Natural killer cell (primary cell): ENCODE data around the gene SPINT1. TPM values are rescaled to one million over a fixed set of nuclear protein-coding genes. Genes with fewer than 3 reads are reported as not detected.
A peak's percentile ranks its signal among the peaks of the same experiment; 100 is the strongest.

Source experiments
- ATAC-seq, 3 donors: fragments of 150-1000 bp in 2 of 3; fragments of 200-7000 bp in 1 of 3; cut with Tn5 transposase; 1 replicate in 1 of 3; 2 replicates in 2 of 3; pipeline ENCODE4 v1.10.0; 2021; ENCODE audit warnings: mild to moderate bottlenecking in 2 of 3, moderate library complexity in 2 of 3
- DNase-seq, 2 donors: peaks; one replicate each; pipeline versions ENCODE4 v3.0.0 to v3.0.0-alpha.2; 2013 to 2021; ENCODE audit warnings: mixed read lengths in 1 of 2
- H3K27ac ChIP-seq: one replicate; pipeline ENCODE4 v1.5.1; 2013; ENCODE audit warnings: mild to moderate bottlenecking, low read length
- H3K27me3 ChIP-seq: one replicate; pipeline ENCODE4 v1.6.1; 2013; ENCODE audit warnings: low read length; ENCODE audit not compliant: control insufficient read depth, insufficient read depth
- H3K36me3 ChIP-seq: one replicate; pipeline ENCODE4 v1.6.1; 2013; ENCODE audit warnings: low read length; ENCODE audit not compliant: control insufficient read depth, insufficient read depth
- H3K4me1 ChIP-seq: one replicate; pipeline ENCODE4 v1.6.1; 2013; ENCODE audit warnings: low read length; ENCODE audit not compliant: control insufficient read depth, insufficient read depth
- H3K4me3 ChIP-seq: one replicate; pipeline ENCODE4 v1.5.1; 2013; ENCODE audit warnings: low read length
- H3K9me3 ChIP-seq: one replicate; pipeline ENCODE4 v1.6.1; 2013; ENCODE audit warnings: low read length; ENCODE audit not compliant: control insufficient read depth, insufficient read depth
- H3K27ac Mint-ChIP-seq, 2 donors: one replicate each; pipeline ENCODE4 v1.8.0; 2022; ENCODE audit warnings: mild to moderate bottlenecking in 2 of 2, mixed read lengths in 2 of 2, moderate library complexity in 1 of 2
- H3K27me3 Mint-ChIP-seq, 2 donors: one replicate each; pipeline ENCODE4 v1.8.0; 2022; ENCODE audit warnings: low read depth in 2 of 2, mixed read lengths in 2 of 2
- H3K36me3 Mint-ChIP-seq: one replicate; pipeline ENCODE4 v1.8.0; 2022; ENCODE audit warnings: mixed read lengths
- H3K4me1 Mint-ChIP-seq, 2 donors: one replicate each; pipeline ENCODE4 v1.8.0; 2022; ENCODE audit warnings: mixed read lengths in 2 of 2
- H3K4me3 Mint-ChIP-seq: one replicate; pipeline ENCODE4 v1.8.0; 2022; ENCODE audit warnings: mild to moderate bottlenecking, moderate library complexity, mixed read lengths
- H3K9me3 Mint-ChIP-seq, 2 donors: one replicate each; pipeline ENCODE4 v1.8.0; 2022; ENCODE audit warnings: mixed read lengths in 2 of 2
- WGBS: methylation state at CpG from one replicate; pipeline ENCODE4 v1.1.7; 2013; ENCODE audit warnings: missing lambda C conversion rate; ENCODE audit not compliant: insufficient coverage; 5-methylcytosine and 5-hydroxymethylcytosine counted together
- intact Hi-C: fragments of 100-400 bp; cut with micrococcal nuclease; formaldehyde crosslinking; loops from one replicate; pipeline ENCODE4 v1.14.2; 2022
- total RNA-seq, 4 donors: library from RNA; stranded (reverse); fragments of 120-200 nt in 1 of 4; gene quantifications; one replicate each; pipeline versions ENCODE4 v1.2.3 to v1.2.4, GENCODE V29; 2013 to 2022
- TF ChIP-seq, protein P1 (sequence below): fragments of 200-600 bp; IDR thresholded peaks from one replicate; pipeline ENCODE4 v1.8.0; 2022; ENCODE audit warnings: antibody characterized with exemption

The SPINT1 gene
- total RNA-seq, 3 donors from 2014 or later (not counting 1 experiment from before 2014, with no cell fraction given), result 0.41 to 3.1 (median 1.7) TPM

DNA sequence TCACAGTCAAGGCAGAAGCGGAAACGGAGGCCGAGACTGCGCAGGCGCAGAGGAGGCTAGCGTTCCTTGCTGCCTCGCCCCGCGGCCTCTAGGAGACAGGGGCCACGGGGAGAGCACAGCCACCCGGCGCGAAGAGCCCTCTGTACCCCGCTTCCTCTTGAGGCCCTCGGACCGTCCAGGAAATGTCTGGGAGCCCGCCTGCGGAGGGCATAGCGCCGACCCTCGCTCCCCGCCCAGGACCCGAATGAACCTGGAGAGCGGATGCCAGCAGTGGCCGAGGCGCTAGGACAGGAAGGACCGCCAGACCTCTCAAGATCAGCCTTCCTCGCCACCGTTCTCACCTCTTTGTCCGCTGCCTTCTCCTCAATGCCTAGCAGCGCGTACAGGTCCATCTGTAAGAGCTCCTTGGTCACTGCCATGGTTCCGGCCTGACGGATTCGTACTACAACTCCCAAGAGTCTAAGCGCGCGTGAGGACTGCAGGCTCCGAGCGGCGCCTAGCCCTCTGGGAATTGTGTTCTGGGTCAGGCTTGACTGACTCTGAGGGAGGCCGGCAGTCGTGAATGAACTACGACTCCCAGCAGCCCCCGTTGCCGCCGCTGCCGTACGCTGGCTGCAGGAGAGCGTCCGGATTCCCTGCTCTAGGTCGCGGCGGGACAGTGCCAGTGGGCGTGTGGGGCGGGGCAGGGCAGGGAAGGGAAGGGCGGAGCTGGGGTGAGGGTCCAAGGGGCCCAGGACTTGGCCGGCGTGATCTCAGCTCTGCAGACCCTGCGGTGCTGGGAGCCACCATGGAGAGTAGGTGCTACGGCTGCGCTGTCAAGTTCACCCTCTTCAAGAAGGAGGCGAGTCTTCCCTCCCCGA, 36.6 kb upstream of the SPINT1 start, which contains the start of the genes DNAJC17 and ZFYVE19:
Gene DNAJC17, minus strand, starts transcription at position 446 of the 860 bp plus-strand sequence. Its CDS starts 27 bp downstream, at position 419.
Gene ZFYVE19, plus strand, starts transcription at position 62 of the 860 bp plus-strand sequence. Its CDS starts 501 bp downstream, at position 563.
- Mint-ChIP-seq H3K4me3 (peak within 1 kb of the TSS; percentile 100), H3K4me1 (peaks cover 19 to 21% of the 10 kb centered on the region in 2 donors), H3K27me3 (no peaks in the 10 kb centered on the region), H3K36me3 (no peaks in the 10 kb centered on the region), H3K27ac (peak within 1 kb of the TSS; percentile 97 to 98), H3K9me3 (no peaks in the 10 kb centered on the region)
- Histone ChIP-seq H3K27ac (peak within 1 kb of the TSS; percentile 95), H3K4me3 (peak within 1 kb of the TSS; percentile 99), H3K36me3 (peaks cover 6% of the 10 kb centered on the region), H3K27me3 (no peaks in the 10 kb centered on the region), H3K4me1 (peaks cover 20% of the 10 kb centered on the region), H3K9me3 (no peaks in the 10 kb centered on the region)
- ATAC-seq (peak; percentile 96 to 100 (median 98)), DNase-seq (peak; percentile 88 to 97)
- under 1% methylated on average over 64 of the region's 64 CpGs for WGBS
- TF ChIP-seq, protein P1, sequence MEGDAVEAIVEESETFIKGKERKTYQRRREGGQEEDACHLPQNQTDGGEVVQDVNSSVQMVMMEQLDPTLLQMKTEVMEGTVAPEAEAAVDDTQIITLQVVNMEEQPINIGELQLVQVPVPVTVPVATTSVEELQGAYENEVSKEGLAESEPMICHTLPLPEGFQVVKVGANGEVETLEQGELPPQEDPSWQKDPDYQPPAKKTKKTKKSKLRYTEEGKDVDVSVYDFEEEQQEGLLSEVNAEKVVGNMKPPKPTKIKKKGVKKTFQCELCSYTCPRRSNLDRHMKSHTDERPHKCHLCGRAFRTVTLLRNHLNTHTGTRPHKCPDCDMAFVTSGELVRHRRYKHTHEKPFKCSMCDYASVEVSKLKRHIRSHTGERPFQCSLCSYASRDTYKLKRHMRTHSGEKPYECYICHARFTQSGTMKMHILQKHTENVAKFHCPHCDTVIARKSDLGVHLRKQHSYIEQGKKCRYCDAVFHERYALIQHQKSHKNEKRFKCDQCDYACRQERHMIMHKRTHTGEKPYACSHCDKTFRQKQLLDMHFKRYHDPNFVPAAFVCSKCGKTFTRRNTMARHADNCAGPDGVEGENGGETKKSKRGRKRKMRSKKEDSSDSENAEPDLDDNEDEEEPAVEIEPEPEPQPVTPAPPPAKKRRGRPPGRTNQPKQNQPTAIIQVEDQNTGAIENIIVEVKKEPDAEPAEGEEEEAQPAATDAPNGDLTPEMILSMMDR, result no peak
- intact Hi-C loops, result loop anchor here (1.0 to 2.0 kb wide), 3 partner anchors 42 to 112 kb away; partner anchors contain the start of genes RAD51 and RMDN3

DNA sequence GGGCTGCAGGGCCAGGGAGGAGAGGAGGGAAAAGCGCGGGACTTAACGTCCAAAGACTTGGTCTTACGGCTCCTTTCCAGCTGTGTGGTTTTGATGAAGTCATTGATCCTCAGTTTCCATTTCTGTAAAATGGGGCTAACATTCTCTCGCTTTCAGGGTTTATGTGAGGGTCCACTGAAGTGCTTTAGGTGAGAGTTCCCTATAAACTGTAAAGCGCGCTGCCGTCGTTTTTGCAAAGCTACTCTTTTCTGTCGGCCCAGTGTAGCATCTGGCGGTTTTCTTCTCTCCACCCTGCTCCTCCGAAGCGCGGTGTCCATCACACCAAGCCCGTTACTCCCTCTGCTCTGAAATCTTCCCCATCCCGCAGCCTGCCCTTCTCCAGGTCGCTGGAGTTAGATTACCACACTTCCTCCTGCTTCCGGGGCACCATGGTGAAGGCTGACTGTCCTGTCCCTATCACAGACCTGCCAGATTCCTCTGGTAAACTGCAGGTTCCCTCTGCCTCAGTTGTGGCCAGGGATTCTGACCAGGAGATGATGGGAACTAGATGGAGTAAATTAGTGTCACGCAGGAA, 35.9 kb upstream of the SPINT1 start:
- no peaks in the 10 kb centered on the region for H3K36me3 Mint-ChIP-seq
- Histone ChIP-seq H3K36me3 (peaks cover 6% of the 10 kb centered on the region), H3K9me3 (no peaks in the 10 kb centered on the region), H3K27ac (no peak overlapping the region), H3K4me3 (peak overlapping the region; percentile 99), H3K27me3 (no peaks in the 10 kb centered on the region), H3K4me1 (peaks cover 20% of the 10 kb centered on the region)
- intact Hi-C loops, result loop anchor here (1.0 to 2.0 kb wide), 3 partner anchors 43 to 113 kb away; partner anchors contain the start of genes RAD51 and RMDN3
- TF ChIP-seq, protein P1, result no peak
- H3K9me3 Mint-ChIP-seq, result no peaks in the 10 kb centered on the region
- no peak for DNase-seq
- peak overlapping the region; percentile 100 for H3K4me3 Mint-ChIP-seq
- H3K27me3 Mint-ChIP-seq, result no peaks in the 10 kb centered on the region
- H3K4me1 Mint-ChIP-seq, result peaks cover 19 to 21% of the 10 kb centered on the region in 2 donors
- WGBS, result 9% methylated on average over 19 of the region's 19 CpGs
- peak overlapping the region in 1 of 2 donors; percentile 98 for H3K27ac Mint-ChIP-seq
- no peak for ATAC-seq

DNA sequence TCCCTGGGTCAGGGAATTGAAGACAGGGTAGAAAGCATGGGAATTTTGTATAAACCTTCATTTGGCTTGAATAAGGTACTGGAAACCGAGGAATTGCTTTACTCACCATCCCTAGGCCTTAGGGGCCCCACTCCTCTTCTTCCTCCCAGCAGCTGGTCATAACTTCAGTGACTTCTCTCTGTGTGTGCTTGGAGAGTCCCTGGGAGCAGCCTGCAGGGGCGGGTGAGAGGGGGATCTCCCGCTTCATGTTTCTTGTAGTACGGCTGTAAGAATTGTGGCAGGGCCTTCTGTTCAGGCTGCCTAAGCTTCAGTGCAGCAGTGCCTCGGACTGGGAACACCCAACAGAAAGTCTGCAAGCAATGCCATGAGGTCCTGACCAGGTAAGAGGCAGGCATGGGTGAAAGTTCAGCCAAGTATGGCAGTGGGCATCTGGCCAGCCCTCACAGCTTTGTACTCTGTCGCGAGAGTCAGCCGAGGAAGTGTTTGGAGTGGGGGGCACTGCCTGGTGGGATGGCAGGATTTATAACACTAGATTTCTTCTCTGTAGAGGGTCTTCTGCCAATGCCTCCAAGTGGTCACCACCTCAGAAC, 34.9 kb upstream of the SPINT1 start:
- ATAC-seq (no peak), DNase-seq (no peak)
- TF ChIP-seq, protein P1, result no peak
- H3K9me3 ChIP-seq, result no peaks in the 10 kb centered on the region
- peaks cover 14% of the 10 kb centered on the region for H3K36me3 ChIP-seq
- no peak overlapping the region for H3K27ac ChIP-seq
- Mint-ChIP-seq H3K27ac (no peak overlapping the region), H3K4me3 (peak overlapping the region; percentile 100), H3K4me1 (peaks cover 19 to 21% of the 10 kb centered on the region in 2 donors), H3K9me3 (no peaks in the 10 kb centered on the region), H3K27me3 (no peaks in the 10 kb centered on the region), H3K36me3 (no peaks in the 10 kb centered on the region)
- H3K4me1 ChIP-seq, result peaks cover 20% of the 10 kb centered on the region
- no peaks in the 10 kb centered on the region for H3K27me3 ChIP-seq
- 93% methylated on average over 8 of the region's 8 CpGs for WGBS
- no peak overlapping the region for H3K4me3 ChIP-seq
- intact Hi-C loops, result no loop called here
